ENCODE results near the gene SPNS3.

SPNS3 gene

GRCh38 chr17:4417129-4417667 lies 16.5 kb upstream of the SPNS3 start:
- no peaks in the 10 kb centered on the region for H3K36me3 ChIP-seq (ENCODE audit: insufficient read depth, low read length)
- no peak overlapping the region for H3K4me3 ChIP-seq (ENCODE audit: low read depth, low read length, poor library complexity, severe bottlenecking)
- no peak overlapping the region for H3K27ac ChIP-seq (ENCODE audit: low read depth, low read length, poor library complexity, severe bottlenecking)
- H3K9ac ChIP-seq (ENCODE audit: low read length): no peak overlapping the region
- peaks cover 12% of the 10 kb centered on the region for H3K4me1 ChIP-seq (ENCODE audit: insufficient read depth, low read length, severe bottlenecking)
- H3K27me3 ChIP-seq (ENCODE audit: insufficient read depth, low read length): no peaks in the 10 kb centered on the region
- no peak overlapping the region for H2AFZ ChIP-seq (ENCODE audit: low read length)
- H3K9me2 ChIP-seq (ENCODE audit: low read depth, low read length): no peaks in the 10 kb centered on the region
- TF ChIP-seq CTCF (IDR thresholded peaks at IDR 0.05; ENCODE audit: low read length): no peak
- TF ChIP-seq EZH2 (IDR thresholded peaks at IDR 0.05; ENCODE audit: borderline replicate concordance, low read length): no peak
- H3K9me3 ChIP-seq (ENCODE audit: low read length): no peaks in the 10 kb centered on the region
- no peaks in the 10 kb centered on the region for H3K79me2 ChIP-seq (ENCODE audit: insufficient read depth, low read length)
- H3K4me2 ChIP-seq (ENCODE audit: low read length): no peak overlapping the region
- no peaks in the 10 kb centered on the region for H4K20me1 ChIP-seq (ENCODE audit: insufficient read depth, low read length)
- no peaks in the 10 kb centered on the region for H3F3A ChIP-seq (ENCODE audit: insufficient read depth, low read length)

GRCh38 chr17:4420692-4421131 lies 13.0 kb upstream of the SPNS3 start:
- Histone ChIP-seq H4K20me1 (ENCODE audit: insufficient read depth, low read length) (no peaks in the 10 kb centered on the region), H3K9me2 (ENCODE audit: low read depth, low read length) (no peaks in the 10 kb centered on the region), H3K36me3 (ENCODE audit: insufficient read depth, low read length) (no peaks in the 10 kb centered on the region), H3K27me3 (ENCODE audit: insufficient read depth, low read length) (peaks cover 5% of the 10 kb centered on the region; the same call in 1 of the 2 replicates), H3K9me3 (ENCODE audit: low read length) (no peaks in the 10 kb centered on the region), H3K4me2 (ENCODE audit: low read length) (peak overlapping the region; percentile 17; the same call in 1 of the 2 replicates), H3K9ac (ENCODE audit: low read length) (no peak overlapping the region), H3K27ac (ENCODE audit: low read depth, low read length, poor library complexity, severe bottlenecking) (no peak overlapping the region), H3K79me2 (ENCODE audit: insufficient read depth, low read length) (no peaks in the 10 kb centered on the region), H3F3A (ENCODE audit: insufficient read depth, low read length) (no peaks in the 10 kb centered on the region), H2AFZ (ENCODE audit: low read length) (no peak overlapping the region), H3K4me1 (ENCODE audit: insufficient read depth, low read length, severe bottlenecking) (peaks cover 6% of the 10 kb centered on the region), H3K4me3 (ENCODE audit: low read depth, low read length, poor library complexity, severe bottlenecking) (no peak overlapping the region)
- TF ChIP-seq EZH2 (IDR thresholded peaks at IDR 0.05; ENCODE audit: borderline replicate concordance, low read length): no peak
- peak; percentile 87 for TF ChIP-seq CTCF (IDR thresholded peaks at IDR 0.05; ENCODE audit: low read length)

GRCh38 chr17:4422864-4423263 lies 10.9 kb upstream of the SPNS3 start:
- H2AFZ ChIP-seq (ENCODE audit: low read length): no peak overlapping the region
- H3K27me3 ChIP-seq (ENCODE audit: insufficient read depth, low read length): peaks cover 5% of the 10 kb centered on the region; the same call in 1 of the 2 replicates
- H3K4me2 ChIP-seq (ENCODE audit: low read length): no peak overlapping the region
- no peaks in the 10 kb centered on the region for H3K9me2 ChIP-seq (ENCODE audit: low read depth, low read length)
- H3K36me3 ChIP-seq (ENCODE audit: insufficient read depth, low read length): no peaks in the 10 kb centered on the region
- no peaks in the 10 kb centered on the region for H3K79me2 ChIP-seq (ENCODE audit: insufficient read depth, low read length)
- H3K4me1 ChIP-seq (ENCODE audit: insufficient read depth, low read length, severe bottlenecking): peaks cover 22% of the 10 kb centered on the region
- TF ChIP-seq CTCF (IDR thresholded peaks at IDR 0.05; ENCODE audit: low read length) (no peak), EZH2 (IDR thresholded peaks at IDR 0.05; ENCODE audit: borderline replicate concordance, low read length) (no peak)
- no peak overlapping the region for H3K4me3 ChIP-seq (ENCODE audit: low read depth, low read length, poor library complexity, severe bottlenecking)
- no peaks in the 10 kb centered on the region for H3F3A ChIP-seq (ENCODE audit: insufficient read depth, low read length)
- H3K9ac ChIP-seq (ENCODE audit: low read length): no peak overlapping the region
- H3K9me3 ChIP-seq (ENCODE audit: low read length): no peaks in the 10 kb centered on the region
- no peak overlapping the region for H3K27ac ChIP-seq (ENCODE audit: low read depth, low read length, poor library complexity, severe bottlenecking)
- H4K20me1 ChIP-seq (ENCODE audit: insufficient read depth, low read length): no peaks in the 10 kb centered on the region

All from OCI-LY1 (cell line).